Dendritic cell treated with granulocyte-macrophage colony-stimulating factor and Interleukin-4, amounts not matched to agents 40 ng/mL and 50 ng/mL, for 4 days (primary cell): ENCODE data around the gene FGFRL1.

ENCODE experiments used
- H3K27ac Mint-ChIP-seq: one replicate; pipeline ENCODE4 v1.8.0; 2022; ENCODE audit warnings: mild to moderate bottlenecking, mixed read lengths
- H3K27me3 Mint-ChIP-seq: one replicate; pipeline ENCODE4 v1.8.0; 2022; ENCODE audit warnings: mild to moderate bottlenecking, mixed read lengths
- H3K36me3 Mint-ChIP-seq: one replicate; pipeline ENCODE4 v1.8.0; 2022; ENCODE audit warnings: low read depth, mixed read lengths
- H3K4me1 Mint-ChIP-seq: one replicate; pipeline ENCODE4 v1.8.0; 2022; ENCODE audit warnings: low read depth, mixed read lengths
- H3K4me3 Mint-ChIP-seq: one replicate; pipeline ENCODE4 v1.8.0; 2022; ENCODE audit warnings: mild to moderate bottlenecking, moderate library complexity, mixed read lengths
- H3K9me3 Mint-ChIP-seq: one replicate; pipeline ENCODE4 v1.8.0; 2022; ENCODE audit warnings: mixed read lengths
- intact Hi-C: fragments of 100-400 bp; cut with micrococcal nuclease; formaldehyde crosslinking; loops from one replicate; pipeline ENCODE4 v1.15.0; 2022

Gene FGFRL1

GRCh38 chr4:1036976-1037810 is 25.8 kb downstream of the FGFRL1 start:
- intact Hi-C loops: no loop called here
- H3K27ac Mint-ChIP-seq: no peak overlapping the region
- no peak overlapping the region for H3K4me3 Mint-ChIP-seq
- H3K9me3 Mint-ChIP-seq: no peaks in the 10 kb centered on the region
- H3K27me3 Mint-ChIP-seq: peaks cover 9% of the 10 kb centered on the region
- no peaks in the 10 kb centered on the region for H3K4me1 Mint-ChIP-seq
- no peaks in the 10 kb centered on the region for H3K36me3 Mint-ChIP-seq

DNA sequence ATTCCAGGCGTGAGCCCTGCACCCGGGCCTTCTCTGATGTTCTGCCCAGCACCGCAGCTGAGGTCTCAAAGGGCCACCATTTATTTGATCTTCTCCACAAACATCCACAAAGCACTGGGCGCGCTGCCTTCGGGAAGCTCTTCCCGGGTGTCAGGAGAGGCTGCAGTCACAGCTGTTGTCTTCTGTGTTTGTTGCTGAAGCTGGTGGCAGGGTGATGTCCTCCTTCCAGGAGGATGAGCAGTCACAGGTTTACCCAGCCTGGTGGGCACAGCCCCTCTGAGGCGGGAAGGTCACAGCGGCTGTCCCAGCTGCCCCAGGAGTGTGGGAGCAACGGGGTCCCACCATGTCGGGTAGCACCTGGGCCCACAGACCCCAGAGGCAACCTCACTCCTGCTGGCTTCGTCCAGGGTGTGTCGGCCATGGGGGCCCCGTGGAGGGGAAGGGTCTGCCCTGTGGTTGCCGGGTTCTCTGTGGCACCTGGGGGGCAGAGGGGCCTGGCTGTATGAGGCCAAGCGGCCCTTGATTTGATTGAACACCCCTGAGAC is 27.6 kb downstream of the FGFRL1 start:
- H3K27ac Mint-ChIP-seq: no peak overlapping the region
- H3K4me1 Mint-ChIP-seq: peaks cover 11% of the 10 kb centered on the region
- intact Hi-C loops: no loop called here
- H3K9me3 Mint-ChIP-seq: no peaks in the 10 kb centered on the region
- no peaks in the 10 kb centered on the region for H3K36me3 Mint-ChIP-seq
- H3K27me3 Mint-ChIP-seq: peaks cover 8% of the 10 kb centered on the region
- no peak overlapping the region for H3K4me3 Mint-ChIP-seq

DNA sequence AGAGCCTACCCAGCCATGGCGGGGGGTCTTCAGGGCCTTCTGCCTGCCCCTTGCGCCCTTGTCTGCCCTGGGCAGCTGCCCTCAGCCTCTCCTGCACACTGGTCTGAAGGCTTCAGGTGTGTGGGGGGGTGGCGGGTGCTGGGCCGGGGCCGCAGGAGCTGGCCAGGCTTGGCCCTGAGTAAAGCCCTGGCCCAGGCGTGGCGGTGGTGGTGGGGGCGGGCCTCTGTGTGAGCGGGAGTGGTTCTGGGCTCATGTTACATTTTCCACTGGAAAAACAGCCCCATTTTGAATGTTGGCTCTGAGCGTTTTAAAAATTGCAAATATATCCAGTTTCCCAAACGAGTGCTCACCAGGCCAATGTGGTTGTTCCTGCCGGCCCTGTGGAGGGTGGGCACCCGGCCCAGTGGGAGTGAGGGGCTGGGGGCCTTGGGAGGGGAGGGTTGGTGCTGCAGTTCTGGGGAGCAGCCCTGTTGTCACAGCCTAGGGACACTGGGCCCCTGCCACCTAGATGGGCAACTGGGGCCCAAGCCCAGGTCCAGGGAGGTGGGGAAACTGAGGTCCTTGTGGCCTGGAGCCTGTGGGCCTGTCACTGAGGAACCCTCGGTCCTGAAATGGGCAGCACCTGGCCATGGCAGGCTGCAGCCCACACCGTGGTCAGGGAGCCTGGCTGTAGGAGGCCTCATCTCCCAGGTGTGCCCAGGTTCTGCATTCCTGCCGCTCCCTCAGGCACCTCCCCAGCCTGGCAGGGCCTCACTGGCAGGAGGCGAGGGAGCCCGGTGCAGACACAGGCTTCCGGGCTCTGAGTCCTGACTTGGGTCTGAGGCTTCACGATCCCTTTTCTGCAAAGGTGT is 28.3 kb downstream of the FGFRL1 start:
- Mint-ChIP-seq H3K9me3 (no peaks in the 10 kb centered on the region), H3K36me3 (no peaks in the 10 kb centered on the region), H3K4me3 (no peak overlapping the region), H3K27ac (no peak overlapping the region), H3K4me1 (peaks cover 18% of the 10 kb centered on the region), H3K27me3 (peaks cover 13% of the 10 kb centered on the region)
- intact Hi-C loops: no loop called here

GRCh38 chr4:1040344-1041146 is 29.1 kb downstream of the FGFRL1 start:
- Mint-ChIP-seq H3K27me3 (peaks cover 21% of the 10 kb centered on the region), H3K9me3 (no peaks in the 10 kb centered on the region), H3K27ac (no peak overlapping the region), H3K4me1 (peaks cover 22% of the 10 kb centered on the region), H3K4me3 (no peak overlapping the region), H3K36me3 (no peaks in the 10 kb centered on the region)
- intact Hi-C loops: no loop called here

DNA sequence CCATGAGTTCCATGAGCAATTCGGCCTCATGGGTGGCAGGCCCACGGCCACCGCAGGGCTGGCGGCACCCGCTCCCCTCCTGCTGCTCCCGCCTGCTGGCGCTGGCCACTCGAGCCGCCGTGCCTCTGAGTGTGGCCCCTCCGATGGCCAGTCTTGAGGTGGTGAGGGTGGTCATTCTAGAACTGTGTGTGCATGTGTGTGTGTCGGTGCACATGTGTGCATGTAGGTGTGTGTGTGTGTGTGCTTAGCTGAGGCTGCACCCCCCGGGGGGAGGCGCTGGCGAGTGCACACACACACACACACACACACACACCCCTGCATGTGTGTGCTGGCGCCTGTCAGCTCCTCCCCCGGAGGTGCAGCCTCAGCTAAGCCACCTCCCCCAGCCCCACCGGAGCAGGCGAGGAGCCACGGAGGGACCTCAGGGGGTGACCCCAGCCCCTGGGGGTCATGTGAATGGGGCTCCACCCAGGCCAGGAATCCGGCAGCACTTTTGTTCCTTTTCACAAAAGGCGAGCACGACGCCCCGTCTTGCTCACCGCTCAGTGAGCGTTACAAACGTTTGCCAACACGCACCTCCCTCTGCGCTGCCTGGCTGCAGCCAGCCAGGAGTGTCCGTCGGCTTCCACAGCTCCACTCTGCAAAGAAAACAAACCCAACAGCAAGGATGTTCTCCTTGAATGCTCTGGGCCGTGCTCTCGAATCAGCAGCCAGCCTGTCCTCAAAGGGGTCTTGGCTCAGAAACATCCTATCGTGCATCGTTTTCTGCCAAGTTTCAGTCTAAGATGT is 29.9 kb downstream of the FGFRL1 start:
- intact Hi-C loops: no loop called here
- Mint-ChIP-seq H3K36me3 (no peaks in the 10 kb centered on the region), H3K9me3 (no peaks in the 10 kb centered on the region)

DNA sequence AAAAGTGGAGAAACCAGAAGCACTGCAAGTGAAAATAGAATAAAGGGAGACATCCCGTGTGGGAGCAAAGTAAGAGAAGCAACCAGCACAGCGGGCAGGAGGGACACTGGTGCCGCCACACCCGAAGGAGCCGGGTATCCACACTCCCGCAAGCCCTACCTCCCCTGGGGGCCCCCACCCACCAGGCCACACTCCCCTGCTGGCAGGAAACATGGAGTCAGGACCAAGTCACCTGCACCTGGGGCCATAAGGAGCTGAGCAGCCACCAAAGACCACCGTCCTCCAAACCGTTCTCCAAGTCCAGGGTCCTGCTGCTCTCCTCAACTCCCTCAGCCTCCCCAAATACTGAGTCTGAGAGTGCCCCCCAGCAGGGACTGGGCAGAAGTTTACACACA is 30.5 kb downstream of the FGFRL1 start:
- peaks cover 22% of the 10 kb centered on the region for H3K4me1 Mint-ChIP-seq
- no peak overlapping the region for H3K4me3 Mint-ChIP-seq
- intact Hi-C loops: no loop called here

More for the DNA sequence above, 29.9 kb downstream of the FGFRL1 start:
- Mint-ChIP-seq H3K4me1 (peaks cover 22% of the 10 kb centered on the region), H3K27me3 (peaks cover 24% of the 10 kb centered on the region), H3K4me3 (no peak overlapping the region), H3K27ac (no peak overlapping the region)

GRCh38 chr4:1042352-1043055 is 31.1 kb downstream of the FGFRL1 start:
- Mint-ChIP-seq H3K27ac (no peak overlapping the region), H3K4me1 (peaks cover 23% of the 10 kb centered on the region), H3K27me3 (peaks cover 35% of the 10 kb centered on the region), H3K4me3 (no peak overlapping the region), H3K36me3 (no peaks in the 10 kb centered on the region), H3K9me3 (no peaks in the 10 kb centered on the region)
- intact Hi-C loops: no loop called here

More for the DNA sequence above, 30.5 kb downstream of the FGFRL1 start:
- H3K27ac Mint-ChIP-seq: no peak overlapping the region
- H3K36me3 Mint-ChIP-seq: no peaks in the 10 kb centered on the region
- no peaks in the 10 kb centered on the region for H3K9me3 Mint-ChIP-seq
- peaks cover 29% of the 10 kb centered on the region for H3K27me3 Mint-ChIP-seq

DNA sequence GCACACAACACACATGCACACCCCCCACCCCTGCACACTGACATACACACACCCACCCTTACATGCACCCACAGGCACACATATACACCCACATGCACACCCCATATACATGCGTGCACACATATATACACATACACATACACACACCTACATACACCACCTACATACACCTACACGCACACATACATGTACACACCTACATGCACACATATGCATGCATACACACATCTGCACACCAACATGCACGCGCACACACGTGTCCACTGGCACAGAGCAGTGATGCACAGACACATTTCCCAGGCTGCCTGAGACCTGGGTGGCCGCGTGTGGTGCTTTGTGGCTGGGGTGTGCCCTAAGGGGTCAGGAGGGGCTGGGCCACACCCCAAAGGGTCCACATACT is 31.7 kb downstream of the FGFRL1 start:
- peaks cover 39% of the 10 kb centered on the region for H3K27me3 Mint-ChIP-seq
- no peak overlapping the region for H3K4me3 Mint-ChIP-seq
- H3K36me3 Mint-ChIP-seq: no peaks in the 10 kb centered on the region
- intact Hi-C loops: no loop called here
- H3K4me1 Mint-ChIP-seq: peaks cover 30% of the 10 kb centered on the region
- no peak overlapping the region for H3K27ac Mint-ChIP-seq
- H3K9me3 Mint-ChIP-seq: no peaks in the 10 kb centered on the region

GRCh38 chr4:1043651-1044468 is 32.4 kb downstream of the FGFRL1 start:
- intact Hi-C loops: no loop called here
- Mint-ChIP-seq H3K4me3 (no peak overlapping the region), H3K9me3 (no peaks in the 10 kb centered on the region), H3K4me1 (peaks cover 37% of the 10 kb centered on the region), H3K27ac (no peak overlapping the region), H3K27me3 (peaks cover 39% of the 10 kb centered on the region), H3K36me3 (no peaks in the 10 kb centered on the region)

- H3K27me3 Mint-ChIP-seq: peaks cover 42% of the 10 kb centered on the region
- H3K9me3 Mint-ChIP-seq: no peaks in the 10 kb centered on the region
- intact Hi-C loops: no loop called here
- H3K4me3 Mint-ChIP-seq: no peak overlapping the region
- no peak overlapping the region for H3K27ac Mint-ChIP-seq
- no peaks in the 10 kb centered on the region for H3K36me3 Mint-ChIP-seq
- H3K4me1 Mint-ChIP-seq: peaks cover 44% of the 10 kb centered on the region
These were observed 33.2 kb downstream of the FGFRL1 start for GRCh38 chr4:1044469-1045192.

DNA sequence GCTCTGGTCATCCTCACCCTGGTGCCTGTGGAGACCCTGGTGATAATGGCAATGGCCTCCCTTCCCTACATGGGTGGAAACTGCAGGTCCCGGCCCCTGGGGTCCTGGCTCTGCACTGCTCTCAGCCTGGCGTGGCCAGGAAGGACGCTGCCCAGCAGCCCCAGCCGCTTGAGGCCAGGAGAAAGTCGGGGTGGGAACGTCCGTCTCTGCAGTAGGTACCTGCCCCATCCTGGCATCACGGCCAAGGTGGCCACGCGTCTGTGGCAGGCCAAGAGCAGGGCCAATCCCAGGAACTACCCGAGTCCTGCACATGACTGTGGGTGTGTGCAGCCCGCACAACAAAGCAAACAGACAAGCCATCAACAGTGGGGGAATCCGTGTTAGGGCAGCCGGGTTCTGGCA is 33.8 kb downstream of the FGFRL1 start:
- H3K27ac Mint-ChIP-seq: no peak overlapping the region
- H3K4me1 Mint-ChIP-seq: peaks cover 44% of the 10 kb centered on the region
- H3K9me3 Mint-ChIP-seq: no peaks in the 10 kb centered on the region
- no peaks in the 10 kb centered on the region for H3K36me3 Mint-ChIP-seq
- H3K4me3 Mint-ChIP-seq: no peak overlapping the region
- peaks cover 43% of the 10 kb centered on the region for H3K27me3 Mint-ChIP-seq
- intact Hi-C loops: no loop called here
